ENCODE measurements around the gene CWC27. TPM values are rescaled to one million over a fixed set of nuclear protein-coding genes. Genes with fewer than 3 reads are reported as not detected.

The CWC27 gene
- total and polyA plus RNA-seq, 9 of the 15 experiments (the other 6 are each of a cell fraction or from before 2014, with no cell fraction given): 19.7 to 49.3 (median 38.3) TPM

Other genes starting within 250 kb of the CWC27 start
- not detected in 2 replicates for gene SHISAL2B, start 78.4 kb upstream of the CWC27 start, total RNA-seq (2014; rRNA removed)
- gene SHISAL2B, start 78.4 kb upstream of the CWC27 start, total RNA-seq (2014; rRNA removed; fragmentation: Illumina TruSeq; extraction: Trizol): not detected in 2 replicates
- gene SHISAL2B, start 78.4 kb upstream of the CWC27 start, total RNA-seq (2015; rRNA removed; fragmentation: Illumina TruSeq; extraction: Trizol): not detected in 2 replicates
- not detected in 2 replicates for gene SHISAL2B, start 78.4 kb upstream of the CWC27 start, total RNA-seq (2021)
- not detected in 2 replicates for gene SHISAL2B, start 78.4 kb upstream of the CWC27 start, polyA plus RNA-seq (2011; rRNA removed)
- gene SHISAL2B, start 78.4 kb upstream of the CWC27 start, polyA plus RNA-seq (2014; fragmentation: Illumina TruSeq; extraction: Trizol): not detected in 2 replicates
- not detected for gene SHISAL2B, start 78.4 kb upstream of the CWC27 start, polyA plus RNA-seq (2014; fragmentation: Nextera tagmentation; extraction: Ambion mirVana)
- not detected in 2 replicates for gene SHISAL2B, start 78.4 kb upstream of the CWC27 start, polyA plus RNA-seq (2014; rRNA removed)
- 6.9 and 8.2 TPM in 2 replicates for gene SREK1IP1, start 239 bp upstream of the CWC27 start, total RNA-seq (2014; rRNA removed)
- gene SREK1IP1, start 239 bp upstream of the CWC27 start, total RNA-seq (2014; rRNA removed; fragmentation: Illumina TruSeq; extraction: Trizol): 21.7 and 23.7 TPM in 2 replicates
- gene SREK1IP1, start 239 bp upstream of the CWC27 start, total RNA-seq (2015; rRNA removed; fragmentation: Illumina TruSeq; extraction: Trizol): 19.2 and 21.3 TPM in 2 replicates
- 27.3 and 27.7 TPM in 2 replicates for gene SREK1IP1, start 239 bp upstream of the CWC27 start, total RNA-seq (2021)
- 6.4 and 9.8 TPM in 2 replicates for gene SREK1IP1, start 239 bp upstream of the CWC27 start, polyA plus RNA-seq (2011; rRNA removed)
- gene SREK1IP1, start 239 bp upstream of the CWC27 start, polyA plus RNA-seq (2014; fragmentation: Illumina TruSeq; extraction: Trizol): 23.0 and 23.9 TPM in 2 replicates
- gene SREK1IP1, start 239 bp upstream of the CWC27 start, polyA plus RNA-seq (2014; fragmentation: Nextera tagmentation; extraction: Ambion mirVana): 10 to 100 TPM; 29.8 to 45.2 TPM
- 8.5 and 9.3 TPM in 2 replicates for gene SREK1IP1, start 239 bp upstream of the CWC27 start, polyA plus RNA-seq (2014; rRNA removed)

Data from K562 (cell line).